ENCODE results near the gene FAM168A. TPM values are rescaled to one million over a fixed set of nuclear protein-coding genes. Genes with fewer than 3 reads are reported as not detected.

FAM168A gene
- total and polyA plus RNA-seq, 2 of the 8 experiments (the other 6 are each of a cell fraction or from before 2014, with no cell fraction given), result 17.1 to 21.6 TPM

DNA sequence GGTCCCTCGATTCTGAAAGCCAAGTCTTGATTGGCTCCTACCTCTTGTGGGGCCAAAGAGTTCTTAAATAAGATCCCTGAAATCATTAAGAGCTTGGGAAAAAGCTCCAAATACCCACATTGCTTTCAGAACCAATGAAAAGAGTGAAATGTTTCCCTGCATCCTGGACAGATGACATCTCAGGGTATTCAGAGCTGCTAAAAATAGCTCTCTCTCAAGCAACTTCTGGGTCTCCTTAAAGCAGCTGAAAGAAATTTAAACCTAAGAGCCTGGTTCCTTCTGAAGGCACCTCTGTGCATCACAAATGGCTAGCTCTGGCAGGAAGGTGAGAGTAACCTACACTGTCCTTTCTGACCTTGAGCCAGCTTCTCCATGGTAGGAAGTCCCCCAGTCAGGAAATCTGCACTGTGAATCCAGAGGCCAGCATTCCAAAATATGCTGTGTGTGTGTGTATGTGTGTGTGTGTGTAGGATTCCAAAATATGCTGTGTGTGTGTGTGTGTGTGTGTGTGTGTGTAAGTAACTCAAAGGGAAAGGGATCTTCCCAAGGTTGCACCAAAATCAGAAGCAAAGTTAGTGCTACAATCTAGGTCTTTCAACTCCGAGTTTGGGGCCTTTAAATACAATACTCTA lies 171.6 kb downstream of the FAM168A start:
- Histone ChIP-seq H3K4ac (replicated peaks; ENCODE audit: insufficient read length, low read depth, low read length) (no peak overlapping the region), H2AFZ (ENCODE audit: low read length) (no peak overlapping the region), H3K23ac (ENCODE audit: insufficient read length) (no peak overlapping the region), H4K20me1 (replicated peaks in 1 of 2; ENCODE audit: control insufficient read depth in 1 of 2, insufficient read depth in 2 of 2, low read length in 2 of 2) (no peaks in the 10 kb centered on the region), H3K56ac (replicated peaks; ENCODE audit: insufficient read length, low read depth, low read length) (no peak overlapping the region), H4K8ac (ENCODE audit: extremely low read depth, insufficient read depth, low read length) (no peak overlapping the region), H3K79me2 (ENCODE audit: control insufficient read depth in 1 of 2, insufficient read depth in 2 of 2, low read length in 2 of 2) (no peaks in the 10 kb centered on the region), H3K4me2 (ENCODE audit: insufficient read depth in 1 of 2, low read depth in 2 of 2, low read length in 2 of 2) (no peak overlapping the region), H3K14ac (ENCODE audit: insufficient read length) (no peak overlapping the region), H3K27ac (ENCODE audit: low read depth, low read length) (no peak overlapping the region), H3K9me3 (ENCODE audit: insufficient read depth in 2 of 2, low read depth in 1 of 2, low read length in 1 of 2) (no peaks in the 10 kb centered on the region), H2BK5ac (ENCODE audit: low read depth, low read length) (no peak overlapping the region), H3K4me1 (replicated peaks in 1 of 4; ENCODE audit: control insufficient read depth in 3 of 4, insufficient read depth in 4 of 4, low read length in 3 of 4) (peaks cover 0 to 2% (median under 1%) of the 10 kb centered on the region in 4 experiments; a peak in 2 of 7 replicates), H3K36me3 (ENCODE audit: control insufficient read depth in 2 of 4, insufficient read depth in 4 of 4, low read length in 3 of 4) (no peaks in the 10 kb centered on the region), H4K5ac (ENCODE audit: insufficient read length, low read depth, low read length) (no peak overlapping the region), H2BK120ac (replicated peaks; ENCODE audit: low read depth, low read length) (no peak overlapping the region), H4K91ac (replicated peaks; ENCODE audit: insufficient read length, low read length) (no peak overlapping the region), H3K18ac (ENCODE audit: extremely low read depth, low read length) (no peak overlapping the region), H2BK12ac (ENCODE audit: low read depth, low read length) (no peak overlapping the region), H2AK5ac (ENCODE audit: low read depth, low read length) (no peak overlapping the region), H3K23me2 (ENCODE audit: low read depth, low read length) (no peaks in the 10 kb centered on the region), H2BK15ac (ENCODE audit: low read length) (no peak overlapping the region), H3K79me1 (ENCODE audit: low read depth, low read length) (no peaks in the 10 kb centered on the region), H2BK20ac (ENCODE audit: low read length) (no peak overlapping the region), H3K4me3 (ENCODE audit: extremely low read depth in 1 of 4, insufficient read depth in 2 of 4, low read depth in 3 of 4, low read length in 4 of 4) (no peak overlapping the region), H3K9ac (replicated peaks in 1 of 4; ENCODE audit: extremely low read depth in 1 of 4, low read depth in 3 of 4, low read length in 3 of 4) (no peak overlapping the region), H3K27me3 (replicated peaks in 1 of 4; ENCODE audit: control insufficient read depth in 3 of 4, extremely low read depth in 1 of 4, insufficient read depth in 3 of 4, low read length in 3 of 4) (no peaks in the 10 kb centered on the region)
- ChIA-PET CTCF (ENCODE audit: partially characterized antibody) (interaction anchor here (0.6 to 1.8 kb wide), 6 partner anchors 11 to 350 kb away, joined by 3 to 5 read pairs (median 3); no protein-coding TSS in a partner anchor), POLR2A (ENCODE audit: partially characterized antibody) (interaction anchor here (1.3 kb wide), 1 partner anchor 13 kb away, joined by 4 read pairs; no protein-coding TSS in a partner anchor)
- DNase-seq (ENCODE audit: low read depth in 1 of 2, low spot score in 2 of 2) (no peak), FAIRE-seq (no peak)
- 81% methylated on average over 2 of the region's 2 CpGs; no CpG with 5 or more reads in 1 of the 2 experiments for WGBS, 2 experiments (ENCODE audit: extremely low coverage in 1 of 2, insufficient coverage in 1 of 2, insufficient read length in 1 of 2, insufficient replicate concordance in 2 of 2, low coverage in 1 of 2, low lambda C conversion rate in 2 of 2, missing lambda C conversion rate in 1 of 2)
- TF ChIP-seq GTF2F1 (IDR thresholded peaks at IDR 0.05; ENCODE audit: borderline replicate concordance, low read depth, low read length), result no peak
- no peak for TF ChIP-seq SIRT6 (IDR thresholded peaks at IDR 0.05; ENCODE audit: low read length)
- no peak for TF ChIP-seq TAF1 (IDR thresholded peaks at IDR 0.05; ENCODE audit: low read depth, low read length)
- TF ChIP-seq EP300 (IDR thresholded peaks at IDR 0.05; ENCODE audit: borderline replicate concordance in 1 of 2, low read depth in 2 of 2, low read length in 2 of 2), result no peak
- no peak for TF ChIP-seq SUZ12 (IDR thresholded peaks at IDR 0.05; ENCODE audit: low read length)
- no peak for TF ChIP-seq ZNF274 (IDR thresholded peaks at IDR 0.05; ENCODE audit: borderline replicate concordance, extremely low read depth, low read length)
- TF ChIP-seq SP1 (IDR thresholded peaks at IDR 0.05; ENCODE audit: low read depth, low read length), result no peak
- TF ChIP-seq CBX5 (IDR thresholded peaks at IDR 0.05; ENCODE audit: low read depth, low read length), result no peak

Measured in H1 (cell line).